RWPE2 (cell line): Measurements from ENCODE around the gene UBE2J2.

Source experiments
- ATAC-seq: fragments of 200-7000 bp; cut with Tn5 transposase; 3 replicates; pipeline ENCODE4 v1.9.1; 2021; ENCODE audit warnings: low read depth
- DNase-seq: peaks from one replicate; pipeline ENCODE4 v3.0.0-alpha.2; 2020; ENCODE audit warnings: low spot score
- H3K27ac ChIP-seq: fragments of 450-650 bp; 2 replicates; pipeline ENCODE4 v1.5.1; 2017; ENCODE audit warnings: mild to moderate bottlenecking; ENCODE audit not compliant: poor library complexity, severe bottlenecking
- H3K27me3 ChIP-seq: fragments of 250-450 bp; sonication (Bioruptor Pico); 2 replicates; pipeline ENCODE4 v1.5.1; 2021; ENCODE audit warnings: mild to moderate bottlenecking, moderate library complexity; ENCODE audit not compliant: insufficient read depth, poor library complexity, severe bottlenecking
- H3K36me3 ChIP-seq: fragments of 250-450 bp; sonication (Bioruptor Pico); 2 replicates; pipeline ENCODE4 v1.5.1; 2020; ENCODE audit warnings: low read depth, mild to moderate bottlenecking, moderate library complexity
- H3K4me1 ChIP-seq: fragments of 250-450 bp; sonication (Bioruptor Pico); 2 replicates; pipeline ENCODE4 v1.5.1; 2021; ENCODE audit warnings: mild to moderate bottlenecking, moderate library complexity; ENCODE audit not compliant: insufficient read depth, poor library complexity, severe bottlenecking
- H3K4me3 ChIP-seq: fragments of 250-450 bp; sonication (Bioruptor Pico); 2 replicates; pipeline ENCODE4 v1.5.1; 2021; ENCODE audit warnings: mild to moderate bottlenecking, moderate library complexity; ENCODE audit not compliant: severe bottlenecking
- H3K9me3 ChIP-seq: fragments of 250-450 bp; sonication (Bioruptor Pico); 2 replicates; pipeline ENCODE4 v1.5.1; 2021; ENCODE audit warnings: mild to moderate bottlenecking, moderate library complexity; ENCODE audit not compliant: severe bottlenecking
- CTCF ChIP-seq: fragments of 450-650 bp; IDR thresholded peaks from one replicate; pipeline ENCODE4 v1.5.1; 2017; ENCODE audit warnings: mild to moderate bottlenecking, moderate library complexity; ENCODE audit not compliant: poor library complexity, severe bottlenecking

UBE2J2 gene

GRCh38 chr1:1229770-1230169, 43.9 kb downstream of the UBE2J2 start:
- H3K4me3 ChIP-seq, result no peak overlapping the region
- ATAC-seq (no peak), DNase-seq (no peak)
- H3K9me3 ChIP-seq, result no peaks in the 10 kb centered on the region
- H3K27me3 ChIP-seq, result no peaks in the 10 kb centered on the region
- H3K27ac ChIP-seq, result no peak overlapping the region
- no peak for TF ChIP-seq CTCF
- no peaks in the 10 kb centered on the region for H3K4me1 ChIP-seq
- peaks cover 44% of the 10 kb centered on the region for H3K36me3 ChIP-seq

GRCh38 chr1:1228596-1229321, 44.9 kb downstream of the UBE2J2 start:
- H3K9me3 ChIP-seq, result no peaks in the 10 kb centered on the region
- no peak overlapping the region for H3K4me3 ChIP-seq
- H3K4me1 ChIP-seq, result no peaks in the 10 kb centered on the region
- DNase-seq, result no peak
- peaks cover 48% of the 10 kb centered on the region for H3K36me3 ChIP-seq
- no peak for TF ChIP-seq CTCF
- no peaks in the 10 kb centered on the region for H3K27me3 ChIP-seq
- ATAC-seq, result no peak
- H3K27ac ChIP-seq, result no peak overlapping the region

GRCh38 chr1:1228187-1228586, 45.5 kb downstream of the UBE2J2 start:
- ATAC-seq (no peak), DNase-seq (no peak)
- H3K27ac ChIP-seq, result no peak overlapping the region
- no peaks in the 10 kb centered on the region for H3K27me3 ChIP-seq
- no peak overlapping the region for H3K4me3 ChIP-seq
- no peaks in the 10 kb centered on the region for H3K9me3 ChIP-seq
- peaks cover 47% of the 10 kb centered on the region for H3K36me3 ChIP-seq
- TF ChIP-seq CTCF, result no peak
- no peaks in the 10 kb centered on the region for H3K4me1 ChIP-seq

- no peaks in the 10 kb centered on the region for H3K27me3 ChIP-seq
- no peak overlapping the region for H3K27ac ChIP-seq
- no peaks in the 10 kb centered on the region for H3K4me1 ChIP-seq
- ATAC-seq, result no peak
- H3K36me3 ChIP-seq, result peaks cover 55% of the 10 kb centered on the region
- H3K9me3 ChIP-seq, result no peaks in the 10 kb centered on the region
- no peak for TF ChIP-seq CTCF
- H3K4me3 ChIP-seq, result no peak overlapping the region
- DNase-seq, result no peak
Observed at GRCh38 chr1:1227386-1227785, 46.3 kb downstream of the UBE2J2 start.

- Histone ChIP-seq H3K9me3 (no peaks in the 10 kb centered on the region), H3K27me3 (no peaks in the 10 kb centered on the region), H3K4me1 (no peaks in the 10 kb centered on the region), H3K27ac (no peak overlapping the region), H3K36me3 (peaks cover 56% of the 10 kb centered on the region), H3K4me3 (no peak overlapping the region)
- no peak for TF ChIP-seq CTCF
- DNase-seq, result no peak
- ATAC-seq, result no peak
Observed at GRCh38 chr1:1226566-1227362, 46.9 kb downstream of the UBE2J2 start.
